NCI-H460 (cell line): Measurements from ENCODE around the gene NMRK1. TPM values are rescaled to one million over a fixed set of nuclear protein-coding genes. Genes with fewer than 3 reads are reported as not detected.

Experiments used
- small RNA-seq, 2 experiments: library from RNA; depleted of rRNA; stranded (forward); fragments of <200 nt; gene quantifications; one replicate each; pipeline ENCODE3, GENCODE V24; 2014
- total RNA-seq: library from RNA; depleted of rRNA; stranded (reverse); fragments of >200 nt; shearing (Covaris generic); gene quantifications from 2 replicates; pipeline ENCODE4 v1.2.3, GENCODE V29; 2014; rRNA removed

Gene NMRK1
- total RNA-seq, 1 experiment from 2014 or later, result 23.3 TPM

Small RNA genes lying within 50 kb of the gene (small RNA-seq; reads per million reads assigned to genes)
- gene RF02271, result 0 reads per million in 2 experiments

Other genes with a start within 250 kb of the NMRK1 start
- 1.4 TPM in 2 replicates for gene TRPM6, start 200.2 kb downstream of the NMRK1 start, total RNA-seq
- 7.6 and 9.4 TPM in 2 replicates for gene C9orf40, start 135.2 kb downstream of the NMRK1 start, total RNA-seq
- gene CARNMT1, start 59.9 kb downstream of the NMRK1 start, total RNA-seq, result 45.7 and 49.0 TPM in 2 replicates
- 15.7 and 19.3 TPM in 2 replicates for gene OSTF1, start 359 bp upstream of the NMRK1 start, total RNA-seq